ENCODE results near the gene PFAS. TPM values are rescaled to one million over a fixed set of nuclear protein-coding genes. Genes with fewer than 3 reads are reported as not detected.

Gene PFAS
- total RNA-seq, 2 experiments from 2014 or later: 191 to 203 TPM

DNA sequence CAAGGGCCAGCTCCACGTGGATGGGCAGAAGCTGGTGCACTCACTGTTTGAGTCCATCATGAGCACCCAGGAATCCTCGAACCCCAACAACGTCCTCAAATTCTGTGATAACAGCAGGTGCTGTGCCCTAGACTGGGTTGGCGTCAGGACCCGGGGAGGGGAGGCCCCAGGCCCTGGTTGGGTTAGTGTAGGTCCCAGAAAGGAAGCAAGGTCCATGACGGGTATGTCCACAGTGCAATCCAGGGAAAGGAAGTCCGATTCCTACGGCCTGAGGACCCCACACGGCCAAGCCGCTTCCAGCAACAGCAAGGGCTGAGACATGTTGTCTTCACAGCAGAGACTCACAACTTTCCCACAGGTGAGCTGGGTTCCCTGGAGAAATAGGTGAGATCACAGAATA, 7.2 kb downstream of the PFAS start:
- ChIA-PET CTCF (no interaction called here), POLR2A (no interaction called here)

DNA sequence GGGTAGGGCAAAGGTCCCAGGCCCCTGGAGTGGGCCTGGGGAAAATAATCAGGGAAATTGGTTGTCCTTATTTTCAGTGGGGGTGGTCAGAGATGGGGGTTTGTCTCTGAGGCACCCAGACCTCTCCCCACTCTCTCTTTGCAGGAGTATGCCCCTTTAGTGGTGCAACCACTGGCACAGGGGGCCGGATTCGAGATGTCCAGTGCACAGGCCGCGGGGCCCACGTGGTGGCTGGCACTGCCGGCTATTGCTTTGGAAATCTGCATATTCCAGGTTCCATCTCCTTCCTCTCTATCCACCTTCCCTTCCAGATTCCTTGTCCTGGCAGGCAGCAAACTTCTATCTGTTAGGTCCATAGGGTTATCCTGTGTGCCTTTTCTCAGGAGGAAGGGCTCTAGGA, 7.6 kb downstream of the PFAS start:
- POLR2A ChIA-PET: no interaction called here

DNA sequence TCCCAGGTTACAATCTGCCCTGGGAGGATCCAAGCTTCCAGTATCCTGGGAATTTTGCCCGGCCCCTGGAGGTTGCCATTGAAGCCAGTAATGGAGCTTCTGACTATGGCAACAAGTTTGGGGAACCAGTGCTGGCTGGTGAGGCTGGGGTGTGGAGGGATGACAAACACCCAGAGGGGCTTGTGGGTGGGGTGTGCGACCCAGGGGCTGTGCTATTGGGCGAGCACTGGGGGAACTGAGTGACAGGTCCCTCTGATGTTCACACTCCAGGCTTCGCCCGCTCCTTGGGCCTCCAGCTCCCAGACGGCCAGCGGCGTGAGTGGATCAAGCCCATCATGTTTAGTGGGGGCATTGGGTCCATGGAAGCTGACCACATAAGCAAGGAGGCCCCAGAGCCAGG, 8.7 kb downstream of the PFAS start:
- CTCF ChIA-PET: no interaction called here
- POLR2A ChIA-PET: no interaction called here

More for the DNA sequence above, 7.6 kb downstream of the PFAS start:
- CTCF ChIA-PET: no interaction called here

DNA sequence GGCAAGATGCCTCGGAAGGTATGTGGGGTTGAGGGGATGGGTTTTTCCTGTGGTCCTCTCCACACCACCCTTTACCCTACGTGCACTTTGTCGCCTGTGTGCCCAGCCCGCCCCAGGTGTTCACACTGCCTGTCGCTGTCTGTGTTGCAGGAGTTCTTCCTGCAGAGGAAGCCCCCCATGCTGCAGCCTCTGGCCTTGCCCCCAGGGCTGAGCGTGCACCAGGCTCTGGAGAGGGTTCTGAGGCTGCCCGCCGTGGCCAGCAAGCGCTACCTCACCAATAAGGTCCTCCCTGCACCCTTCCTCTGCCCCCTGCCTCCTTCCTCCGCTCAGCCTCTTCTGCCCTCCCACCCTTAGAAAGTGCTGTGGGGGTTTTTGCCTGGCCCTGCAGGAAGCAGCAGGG, 15.2 kb downstream of the PFAS start:
- POLR2A ChIA-PET: interaction anchor here (0.6 kb wide), 1 partner anchor 16 kb away, joined by 3 read pairs; the partner anchor contains the start of gene CTC1
- CTCF ChIA-PET: no interaction called here

DNA sequence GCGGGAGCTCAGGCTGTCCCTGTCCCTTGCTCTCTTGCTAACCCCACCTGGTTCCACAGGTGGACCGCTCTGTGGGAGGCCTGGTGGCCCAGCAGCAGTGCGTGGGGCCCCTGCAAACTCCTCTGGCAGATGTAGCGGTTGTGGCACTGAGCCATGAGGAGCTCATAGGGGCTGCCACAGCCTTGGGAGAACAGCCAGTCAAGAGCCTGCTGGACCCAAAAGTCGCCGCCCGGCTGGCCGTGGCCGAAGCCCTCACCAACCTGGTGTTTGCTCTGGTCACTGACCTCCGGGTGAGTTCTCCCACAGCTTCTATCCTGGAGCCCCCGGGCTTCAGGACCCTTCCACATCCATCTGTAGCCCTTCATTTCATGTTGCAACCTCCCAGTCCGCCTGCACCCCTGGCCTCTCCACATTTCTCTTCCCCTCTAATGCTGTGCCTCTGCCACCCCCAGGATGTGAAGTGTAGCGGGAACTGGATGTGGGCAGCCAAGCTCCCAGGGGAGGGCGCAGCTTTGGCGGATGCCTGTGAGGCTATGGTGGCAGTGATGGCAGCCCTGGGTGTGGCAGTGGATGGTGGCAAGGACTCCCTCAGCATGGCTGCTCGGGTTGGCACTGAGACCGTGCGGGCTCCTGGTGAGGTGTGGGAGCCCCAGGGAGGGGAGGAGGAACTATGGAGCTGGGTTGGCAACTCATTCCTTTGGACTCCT, 15.9 kb downstream of the PFAS start:
- POLR2A ChIA-PET: no interaction called here
- CTCF ChIA-PET: no interaction called here

DNA sequence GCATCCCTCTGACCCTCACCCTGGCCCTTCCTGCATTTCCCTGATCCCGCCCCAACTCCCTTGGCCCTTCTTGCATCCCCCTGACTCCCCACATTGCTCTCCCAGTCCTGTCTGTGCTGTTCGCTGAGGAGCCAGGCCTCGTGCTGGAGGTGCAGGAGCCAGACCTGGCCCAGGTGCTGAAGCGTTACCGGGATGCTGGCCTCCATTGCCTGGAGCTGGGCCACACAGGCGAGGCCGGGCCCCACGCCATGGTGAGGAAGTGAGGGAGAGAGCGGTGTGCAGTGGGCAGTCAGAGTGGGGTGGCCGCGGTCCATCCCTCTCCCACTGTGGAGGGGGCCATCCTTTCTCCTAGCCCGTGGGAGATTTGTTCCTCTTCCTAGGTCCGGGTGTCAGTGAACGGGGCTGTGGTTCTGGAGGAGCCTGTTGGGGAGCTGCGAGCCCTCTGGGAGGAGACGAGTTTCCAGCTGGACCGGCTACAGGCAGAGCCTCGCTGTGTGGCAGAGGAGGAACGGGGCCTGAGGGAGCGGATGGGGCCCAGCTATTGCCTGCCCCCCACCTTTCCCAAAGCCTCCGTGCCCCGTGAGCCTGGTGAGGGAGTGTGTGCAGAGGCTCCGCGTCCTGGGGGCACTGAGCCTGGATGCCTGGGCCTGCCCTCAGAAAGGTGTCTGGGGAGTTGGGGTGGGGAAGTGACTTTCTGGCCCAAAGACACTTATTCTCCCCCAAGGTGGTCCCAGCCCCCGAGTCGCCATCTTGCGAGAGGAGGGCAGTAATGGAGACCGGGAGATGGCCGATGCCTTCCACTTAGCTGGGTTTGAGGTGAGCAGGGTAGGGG, 17.8 kb downstream of the PFAS start:
- ChIA-PET POLR2A (no interaction called here), CTCF (no interaction called here)

DNA sequence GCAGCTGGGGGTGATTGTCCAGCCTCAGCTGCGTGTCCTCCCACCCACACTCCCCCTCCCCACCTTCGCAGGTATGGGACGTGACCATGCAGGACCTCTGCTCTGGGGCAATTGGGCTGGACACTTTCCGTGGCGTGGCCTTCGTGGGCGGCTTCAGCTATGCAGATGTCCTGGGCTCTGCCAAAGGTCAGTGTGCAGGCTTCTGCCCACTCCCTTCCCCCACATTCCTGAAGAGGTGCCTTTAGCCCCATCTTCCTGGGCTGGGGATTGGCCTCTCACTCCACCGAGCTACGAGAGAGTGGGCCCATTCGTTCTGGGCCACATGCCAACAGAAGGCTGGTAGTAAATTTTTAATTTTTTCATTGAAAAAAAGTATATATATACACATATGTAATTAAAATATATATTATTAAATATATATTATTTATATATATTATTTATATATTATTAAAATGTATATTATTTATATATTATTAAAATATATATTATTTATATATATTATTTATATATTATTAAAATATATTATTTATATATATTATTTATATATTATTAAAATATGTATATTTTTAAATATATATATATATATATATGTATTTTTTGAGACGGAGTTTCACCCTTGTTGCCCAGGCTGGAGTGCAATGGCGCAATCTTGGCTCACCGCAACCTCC, 18.5 kb downstream of the PFAS start:
- ChIA-PET CTCF (no interaction called here), POLR2A (no interaction called here)

DNA sequence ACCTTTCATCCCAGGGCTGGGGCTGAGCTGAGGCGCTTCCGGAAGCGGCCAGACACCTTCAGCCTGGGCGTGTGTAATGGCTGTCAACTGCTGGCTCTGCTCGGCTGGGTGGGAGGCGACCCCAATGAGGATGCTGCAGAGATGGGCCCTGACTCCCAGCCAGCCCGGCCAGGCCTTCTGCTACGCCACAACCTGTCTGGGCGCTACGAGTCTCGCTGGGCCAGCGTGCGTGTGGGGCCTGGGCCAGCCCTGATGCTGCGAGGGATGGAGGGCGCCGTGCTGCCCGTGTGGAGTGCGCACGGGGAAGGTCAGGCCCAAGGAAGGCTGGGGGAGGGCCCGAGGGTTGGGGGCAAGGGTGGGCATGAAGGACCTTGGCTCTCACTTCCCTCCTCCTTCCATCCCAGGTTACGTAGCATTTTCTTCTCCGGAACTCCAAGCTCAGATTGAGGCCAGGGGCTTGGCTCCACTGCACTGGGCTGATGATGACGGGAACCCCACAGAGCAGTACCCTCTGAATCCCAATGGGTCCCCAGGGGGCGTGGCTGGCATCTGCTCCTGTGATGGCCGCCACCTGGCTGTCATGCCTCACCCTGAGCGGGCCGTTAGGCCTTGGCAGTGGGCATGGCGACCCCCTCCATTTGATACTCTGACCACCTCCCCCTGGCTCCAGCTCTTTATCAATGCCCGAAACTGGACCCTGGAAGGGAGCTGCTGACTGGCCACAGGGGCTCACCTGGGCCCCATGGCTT, 19.6 kb downstream of the PFAS start:
- CTCF ChIA-PET: no interaction called here
- POLR2A ChIA-PET: no interaction called here

DNA sequence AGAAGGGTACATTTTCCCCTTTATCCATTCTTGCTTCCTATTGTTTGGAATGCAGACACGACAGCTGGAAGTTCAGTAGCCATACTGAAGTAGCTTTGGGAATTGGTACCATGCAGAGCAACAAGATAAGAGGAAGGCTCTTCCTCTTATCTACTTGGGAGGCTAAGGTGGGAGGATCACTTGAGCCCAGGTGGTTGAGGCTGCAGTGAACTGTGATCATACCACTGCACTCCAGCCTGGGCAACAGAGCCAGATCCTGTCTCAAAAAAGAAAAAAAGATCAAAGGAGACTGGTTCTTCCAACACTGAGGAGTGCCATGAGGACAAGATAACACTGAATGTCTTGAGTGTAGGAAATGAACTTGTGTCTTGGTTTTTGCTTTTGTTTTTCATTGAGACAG, 23.3 kb downstream of the PFAS start:
- POLR2A ChIA-PET: no interaction called here
- CTCF ChIA-PET: no interaction called here

DNA sequence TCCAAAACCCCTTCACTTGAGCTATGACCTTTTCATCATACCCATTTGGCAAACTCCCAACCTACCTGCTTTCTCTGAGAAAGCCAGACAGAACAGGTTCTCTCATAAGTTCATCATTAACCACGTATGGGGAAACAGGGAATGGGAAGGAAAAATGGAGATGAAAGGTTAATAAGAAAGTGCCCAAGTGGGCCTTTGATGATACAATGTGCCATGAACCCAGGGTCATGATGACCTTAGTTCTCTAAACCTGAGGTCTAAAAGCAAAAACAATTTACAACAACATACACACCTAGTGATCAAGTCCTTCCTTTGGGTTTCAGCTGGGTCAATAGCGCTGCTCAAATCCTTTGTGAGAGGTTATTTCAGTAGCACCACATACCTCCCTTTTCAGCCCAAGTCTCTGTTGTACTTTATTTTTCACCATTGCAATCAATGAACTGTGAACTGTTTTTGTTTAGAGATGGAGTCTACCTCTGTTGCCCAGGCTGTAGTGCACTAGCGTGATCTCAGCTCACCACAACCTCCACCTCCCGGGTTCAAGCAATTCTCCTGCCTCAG, 24.9 kb downstream of the PFAS start:
- ChIA-PET CTCF (no interaction called here), POLR2A (no interaction called here)

DNA sequence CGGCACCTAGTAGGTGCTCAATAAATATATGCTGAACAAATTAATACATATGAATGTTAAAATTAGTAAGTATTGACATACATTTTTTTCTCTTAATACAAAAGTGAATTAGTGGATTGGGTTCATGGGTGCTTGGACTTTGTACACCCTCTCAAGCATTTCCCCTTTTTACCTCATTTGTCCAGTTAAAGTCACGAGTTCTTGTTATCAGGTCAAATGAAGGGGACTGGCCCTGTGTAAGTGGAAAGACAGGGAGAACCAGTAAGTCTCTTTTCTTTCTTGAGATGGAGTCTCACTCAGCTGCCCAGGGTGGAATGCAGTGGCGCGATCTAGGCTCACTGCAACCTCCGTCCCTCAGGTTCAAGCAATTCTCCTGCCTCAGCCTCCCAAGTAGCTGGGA, 25.7 kb downstream of the PFAS start:
- ChIA-PET CTCF (no interaction called here), POLR2A (no interaction called here)

DNA sequence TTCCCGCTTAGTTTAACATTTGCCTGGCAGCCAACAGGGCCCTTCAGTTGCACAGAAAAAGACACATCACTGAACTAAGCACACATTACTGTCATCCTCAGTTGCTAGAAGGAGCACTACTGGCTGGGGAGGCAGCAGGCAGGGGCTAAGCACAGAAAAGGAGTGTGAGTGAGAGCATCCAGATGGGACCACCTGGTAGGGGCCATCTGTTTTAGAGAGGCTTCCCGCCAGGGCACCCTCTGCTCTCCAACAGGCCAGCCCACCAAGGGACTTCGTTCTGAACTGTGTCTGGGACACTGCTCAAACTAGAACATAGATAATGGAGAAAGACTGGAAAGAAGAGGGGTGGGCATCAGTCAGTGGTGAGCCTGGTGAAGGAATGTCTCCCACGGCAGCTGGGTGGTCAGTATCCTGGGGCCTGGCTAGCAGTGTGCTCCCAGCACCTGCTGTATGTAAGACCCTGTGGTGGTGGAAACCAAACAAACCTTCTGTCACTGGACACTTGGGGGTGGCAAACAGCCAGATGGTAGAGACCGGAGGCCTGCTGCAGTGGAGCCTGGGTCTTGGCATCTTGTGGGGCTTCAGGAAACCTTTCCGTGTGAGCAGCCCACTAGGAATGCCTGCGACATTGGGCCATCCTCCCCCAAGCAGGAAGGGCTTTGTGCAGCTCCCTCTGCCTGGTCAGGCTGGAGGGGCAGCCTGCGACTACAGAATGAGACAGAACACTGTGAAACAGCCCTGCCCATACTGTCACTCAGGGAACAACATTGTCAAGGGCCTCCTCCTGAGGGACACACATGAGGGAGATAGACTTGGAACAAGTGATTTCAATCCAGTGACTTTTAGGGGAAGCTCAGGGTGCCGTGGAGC, 26.6 kb downstream of the PFAS start:
- POLR2A ChIA-PET: interaction anchor here (0.7 kb wide), 1 partner anchor 13 kb away, joined by 3 read pairs; the partner anchor contains the start of gene RANGRF
- CTCF ChIA-PET: no interaction called here

DNA sequence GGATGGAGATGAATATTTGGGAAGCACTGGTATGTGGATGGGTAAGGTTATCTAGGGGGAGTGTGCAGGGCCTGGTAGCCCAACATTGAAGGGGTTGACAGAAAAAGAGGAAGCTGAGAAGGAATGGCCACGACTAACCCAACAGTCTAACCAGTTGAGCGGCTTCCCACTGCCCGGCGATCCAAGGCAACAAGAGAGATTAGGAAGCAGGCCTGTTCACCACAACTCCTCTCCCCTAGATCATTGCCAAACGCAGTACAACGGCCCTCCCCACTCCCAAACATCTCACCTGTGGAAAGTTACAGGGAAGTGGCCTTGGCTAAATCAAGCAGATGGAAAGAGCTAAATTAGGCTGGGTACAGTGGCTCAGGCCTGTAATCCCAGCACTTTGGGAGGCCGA, 28.2 kb downstream of the PFAS start:
- POLR2A ChIA-PET: no interaction called here

DNA sequence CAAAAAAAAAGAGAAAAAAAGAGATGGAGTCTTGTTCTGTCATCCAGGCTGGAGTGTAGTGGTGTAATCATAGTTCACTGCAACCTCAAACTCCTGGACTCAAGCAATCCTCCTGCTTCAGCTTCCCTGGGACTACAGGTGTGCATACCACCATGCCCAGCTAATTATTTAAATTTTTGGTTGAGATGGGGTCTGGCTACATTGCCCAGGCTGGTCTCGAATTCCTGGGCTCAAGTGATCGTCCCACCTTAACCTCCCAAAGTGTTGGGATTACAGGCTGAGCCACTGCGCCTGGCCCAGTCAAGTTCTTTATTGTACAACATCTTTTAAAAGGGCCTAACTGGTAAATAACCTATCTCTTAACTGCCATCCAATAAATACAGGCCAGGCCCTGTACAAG, 33.3 kb downstream of the PFAS start:
- ChIA-PET CTCF (no interaction called here), POLR2A (no interaction called here)

More for the DNA sequence above, 28.2 kb downstream of the PFAS start:
- CTCF ChIA-PET: no interaction called here

DNA sequence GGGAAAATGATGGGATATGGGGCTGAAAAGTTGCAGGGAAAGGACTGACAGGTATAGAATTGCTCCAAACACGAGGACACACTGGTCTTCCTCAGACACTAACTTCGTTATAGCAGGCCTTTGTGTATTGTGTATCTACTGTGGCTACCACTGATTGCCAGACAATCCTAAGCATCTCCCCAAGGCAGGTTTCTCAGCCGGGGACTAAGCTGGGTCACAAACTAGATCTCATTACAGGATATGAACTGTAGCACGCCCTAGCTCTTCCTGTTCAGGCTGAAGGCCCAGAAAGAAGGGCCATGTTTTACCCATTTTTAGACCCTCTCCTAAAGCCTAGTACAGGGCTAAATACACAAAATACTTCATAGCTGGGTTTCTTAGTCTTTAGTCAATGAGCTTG, 34.3 kb downstream of the PFAS start:
- CTCF ChIA-PET: interaction anchor here (0.6 to 0.9 kb wide), 4 partner anchors 9 to 761 kb away, joined by 3 to 4 read pairs (median 4); partner anchors contain the start of gene PFAS
- POLR2A ChIA-PET: no interaction called here

DNA sequence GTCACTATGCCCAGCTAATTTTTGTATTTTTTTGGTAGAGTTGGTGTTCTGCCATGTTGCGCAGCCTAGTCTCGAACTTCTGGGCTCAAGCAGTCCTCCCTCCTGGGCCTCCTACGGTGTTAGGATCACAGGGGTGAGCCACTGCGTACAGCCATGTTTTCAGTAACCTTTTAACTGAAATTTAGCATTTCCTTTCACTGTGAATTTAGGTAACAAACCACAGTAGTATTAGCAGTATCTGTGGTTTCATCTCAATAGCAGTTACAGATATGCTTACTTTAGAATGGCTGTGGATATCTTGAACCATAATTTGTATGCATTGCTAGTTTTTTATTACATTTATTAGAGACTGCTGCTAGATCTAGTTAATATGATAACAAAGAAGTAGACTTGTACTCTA, 35.0 kb downstream of the PFAS start:
- ChIA-PET CTCF (interaction anchor here (0.9 kb wide), 1 partner anchor 8 kb away, joined by 3 read pairs; no protein-coding TSS in a partner anchor), POLR2A (interaction anchor here (0.6 to 0.7 kb wide), 2 partner anchors 33 to 36 kb away, joined by 4 to 5 read pairs; no protein-coding TSS in a partner anchor)

DNA sequence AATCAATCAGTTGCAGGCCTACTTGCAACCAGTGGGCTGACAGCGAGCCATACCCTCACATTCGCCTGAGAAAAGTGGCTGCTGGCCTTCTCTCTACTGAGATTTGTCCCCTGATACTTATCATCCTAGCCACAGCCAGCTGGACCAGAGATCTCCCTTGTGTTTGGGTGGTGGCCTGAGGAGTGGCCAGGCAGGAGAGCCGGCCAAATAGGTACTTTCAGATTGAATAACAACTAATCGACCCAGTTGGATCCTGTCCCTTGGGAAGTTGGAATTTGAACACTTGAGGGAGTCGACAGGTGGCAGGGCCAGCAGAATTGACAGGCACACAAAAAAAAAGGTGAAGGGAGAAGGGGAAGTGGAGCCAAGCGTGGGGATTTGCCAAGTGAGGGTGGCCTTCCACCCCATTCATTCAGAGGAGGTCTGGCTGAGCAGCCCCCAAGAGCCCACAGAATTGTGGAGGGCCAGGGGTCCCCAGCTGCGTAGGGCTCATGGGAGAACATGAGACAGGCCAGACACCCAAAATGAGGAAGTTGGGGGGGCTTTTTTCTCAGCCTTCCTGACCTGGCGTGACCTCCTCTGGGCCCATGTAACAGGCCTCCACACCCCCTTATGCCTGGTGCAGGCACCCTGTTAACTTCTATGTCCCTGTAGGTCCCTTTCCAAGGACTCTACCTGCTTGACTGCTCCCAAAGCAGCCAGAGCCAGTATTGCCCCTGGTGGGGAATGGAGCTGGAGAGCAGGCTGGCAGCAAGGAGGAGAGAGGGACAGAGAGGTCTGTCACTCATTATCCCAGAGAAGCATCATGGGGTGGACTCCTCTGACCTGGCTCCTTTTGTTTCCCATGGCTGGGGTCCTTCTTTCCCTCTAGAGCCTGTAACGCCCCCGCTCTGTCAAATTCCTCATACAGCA, 36.4 kb downstream of the PFAS start:
- POLR2A ChIA-PET: no interaction called here
- CTCF ChIA-PET: interaction anchor here (0.6 to 1.2 kb wide), 2 partner anchors 13 to 15 kb away, joined by 3 read pairs; no protein-coding TSS in a partner anchor

Data from activated CD8-positive, alpha-beta memory T cell treated with anti-CD3 and anti-CD28 coated beads for 36 hours (primary cell).